Measurements from ENCODE around the gene ODAD2. TPM values are rescaled to one million over a fixed set of nuclear protein-coding genes. Genes with fewer than 3 reads are reported as not detected.

ODAD2 gene
- total RNA-seq, 1 donor from 2014 or later, result 0.83 TPM

GRCh38 chr10:27792216-27792615 lies 206.7 kb downstream of the ODAD2 start:
- no peak for DNase-seq (ENCODE audit: low spot score)
- intact Hi-C loops (cut with DNase I), result no loop called here

GRCh38 chr10:27784272-27784671 lies 214.6 kb downstream of the ODAD2 start:
- no peak for DNase-seq (ENCODE audit: low spot score)
- intact Hi-C loops (cut with DNase I), result no loop called here

GRCh38 chr10:27783660-27784059 lies 215.2 kb downstream of the ODAD2 start:
- intact Hi-C loops (cut with DNase I), result no loop called here
- no peak for DNase-seq (ENCODE audit: low spot score)

DNA sequence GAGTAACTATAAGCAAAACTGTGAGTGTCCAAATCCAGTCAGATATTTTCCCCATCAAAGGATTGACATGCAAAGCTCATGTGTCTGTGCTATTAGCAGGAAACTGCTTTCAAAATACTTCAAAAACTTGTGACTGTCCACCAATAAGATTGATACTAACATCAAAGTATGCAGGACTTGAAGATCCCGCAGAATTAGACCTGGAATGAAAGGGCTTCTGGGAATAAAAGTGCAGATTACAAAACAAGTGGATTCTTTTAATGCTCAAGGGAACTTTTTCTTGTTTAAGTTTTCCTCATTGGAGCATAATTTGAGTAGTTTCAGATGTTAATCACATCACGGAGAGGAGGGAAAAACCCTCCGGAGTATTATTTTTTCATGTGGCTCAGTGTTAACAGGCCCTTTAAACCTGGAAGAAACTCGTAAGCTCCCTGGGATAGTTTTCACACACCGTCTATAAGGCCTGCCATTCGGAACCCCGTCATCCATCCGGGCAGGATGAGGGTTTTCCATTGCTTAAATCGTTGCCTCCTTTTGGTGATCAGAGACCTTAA lies 219.3 kb downstream of the ODAD2 start:
- no peak for DNase-seq (ENCODE audit: low spot score)
- intact Hi-C loops (cut with DNase I), result no loop called here

GRCh38 chr10:27774831-27775230 lies 224.0 kb downstream of the ODAD2 start:
- intact Hi-C loops (cut with DNase I), result no loop called here

DNA sequence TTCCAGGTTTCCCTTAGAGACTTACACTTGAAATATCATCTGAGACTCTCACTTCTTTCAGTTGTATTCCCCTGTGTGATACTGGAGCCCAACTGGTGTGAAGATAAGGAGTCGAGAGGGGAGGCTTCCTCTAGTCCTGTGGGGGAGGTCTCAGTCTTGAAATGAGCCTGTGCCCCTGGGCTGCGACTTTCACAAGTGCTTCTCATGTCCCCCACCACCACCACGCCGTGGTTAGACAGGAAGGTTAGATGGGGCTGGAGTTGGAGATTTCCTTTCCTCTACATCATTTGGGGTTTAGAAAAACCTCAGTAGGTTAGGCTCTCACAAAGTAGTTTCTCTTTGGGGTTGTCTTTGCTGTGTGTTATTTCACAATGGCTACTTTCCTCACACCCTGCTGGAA lies 227.6 kb downstream of the ODAD2 start:
- intact Hi-C loops (cut with DNase I), result no loop called here
- DNase-seq (ENCODE audit: low spot score), result no peak

More at GRCh38 chr10:27774831-27775230, 224.0 kb downstream of the ODAD2 start:
- no peak for DNase-seq (ENCODE audit: low spot score)

GRCh38 chr10:27770181-27770580 lies 228.7 kb downstream of the ODAD2 start:
- intact Hi-C loops (cut with DNase I), result no loop called here

More at GRCh38 chr10:27770181-27770580, 228.7 kb downstream of the ODAD2 start:
- DNase-seq (ENCODE audit: low spot score), result no peak

Measured in cardiac septum (tissue), 1 donor.